ENCODE measurements around the gene MROH9. TPM values are rescaled to one million over a fixed set of nuclear protein-coding genes. Genes with fewer than 3 reads are reported as not detected.

Gene MROH9
- total and polyA plus RNA-seq, 2 of the 8 experiments (the other 6 are each of a cell fraction or from before 2014, with no cell fraction given) = not detected

GRCh38 chr1:170959385-170959784 is 24.1 kb downstream of the MROH9 start (continued):
- TF ChIP-seq, protein P1, sequence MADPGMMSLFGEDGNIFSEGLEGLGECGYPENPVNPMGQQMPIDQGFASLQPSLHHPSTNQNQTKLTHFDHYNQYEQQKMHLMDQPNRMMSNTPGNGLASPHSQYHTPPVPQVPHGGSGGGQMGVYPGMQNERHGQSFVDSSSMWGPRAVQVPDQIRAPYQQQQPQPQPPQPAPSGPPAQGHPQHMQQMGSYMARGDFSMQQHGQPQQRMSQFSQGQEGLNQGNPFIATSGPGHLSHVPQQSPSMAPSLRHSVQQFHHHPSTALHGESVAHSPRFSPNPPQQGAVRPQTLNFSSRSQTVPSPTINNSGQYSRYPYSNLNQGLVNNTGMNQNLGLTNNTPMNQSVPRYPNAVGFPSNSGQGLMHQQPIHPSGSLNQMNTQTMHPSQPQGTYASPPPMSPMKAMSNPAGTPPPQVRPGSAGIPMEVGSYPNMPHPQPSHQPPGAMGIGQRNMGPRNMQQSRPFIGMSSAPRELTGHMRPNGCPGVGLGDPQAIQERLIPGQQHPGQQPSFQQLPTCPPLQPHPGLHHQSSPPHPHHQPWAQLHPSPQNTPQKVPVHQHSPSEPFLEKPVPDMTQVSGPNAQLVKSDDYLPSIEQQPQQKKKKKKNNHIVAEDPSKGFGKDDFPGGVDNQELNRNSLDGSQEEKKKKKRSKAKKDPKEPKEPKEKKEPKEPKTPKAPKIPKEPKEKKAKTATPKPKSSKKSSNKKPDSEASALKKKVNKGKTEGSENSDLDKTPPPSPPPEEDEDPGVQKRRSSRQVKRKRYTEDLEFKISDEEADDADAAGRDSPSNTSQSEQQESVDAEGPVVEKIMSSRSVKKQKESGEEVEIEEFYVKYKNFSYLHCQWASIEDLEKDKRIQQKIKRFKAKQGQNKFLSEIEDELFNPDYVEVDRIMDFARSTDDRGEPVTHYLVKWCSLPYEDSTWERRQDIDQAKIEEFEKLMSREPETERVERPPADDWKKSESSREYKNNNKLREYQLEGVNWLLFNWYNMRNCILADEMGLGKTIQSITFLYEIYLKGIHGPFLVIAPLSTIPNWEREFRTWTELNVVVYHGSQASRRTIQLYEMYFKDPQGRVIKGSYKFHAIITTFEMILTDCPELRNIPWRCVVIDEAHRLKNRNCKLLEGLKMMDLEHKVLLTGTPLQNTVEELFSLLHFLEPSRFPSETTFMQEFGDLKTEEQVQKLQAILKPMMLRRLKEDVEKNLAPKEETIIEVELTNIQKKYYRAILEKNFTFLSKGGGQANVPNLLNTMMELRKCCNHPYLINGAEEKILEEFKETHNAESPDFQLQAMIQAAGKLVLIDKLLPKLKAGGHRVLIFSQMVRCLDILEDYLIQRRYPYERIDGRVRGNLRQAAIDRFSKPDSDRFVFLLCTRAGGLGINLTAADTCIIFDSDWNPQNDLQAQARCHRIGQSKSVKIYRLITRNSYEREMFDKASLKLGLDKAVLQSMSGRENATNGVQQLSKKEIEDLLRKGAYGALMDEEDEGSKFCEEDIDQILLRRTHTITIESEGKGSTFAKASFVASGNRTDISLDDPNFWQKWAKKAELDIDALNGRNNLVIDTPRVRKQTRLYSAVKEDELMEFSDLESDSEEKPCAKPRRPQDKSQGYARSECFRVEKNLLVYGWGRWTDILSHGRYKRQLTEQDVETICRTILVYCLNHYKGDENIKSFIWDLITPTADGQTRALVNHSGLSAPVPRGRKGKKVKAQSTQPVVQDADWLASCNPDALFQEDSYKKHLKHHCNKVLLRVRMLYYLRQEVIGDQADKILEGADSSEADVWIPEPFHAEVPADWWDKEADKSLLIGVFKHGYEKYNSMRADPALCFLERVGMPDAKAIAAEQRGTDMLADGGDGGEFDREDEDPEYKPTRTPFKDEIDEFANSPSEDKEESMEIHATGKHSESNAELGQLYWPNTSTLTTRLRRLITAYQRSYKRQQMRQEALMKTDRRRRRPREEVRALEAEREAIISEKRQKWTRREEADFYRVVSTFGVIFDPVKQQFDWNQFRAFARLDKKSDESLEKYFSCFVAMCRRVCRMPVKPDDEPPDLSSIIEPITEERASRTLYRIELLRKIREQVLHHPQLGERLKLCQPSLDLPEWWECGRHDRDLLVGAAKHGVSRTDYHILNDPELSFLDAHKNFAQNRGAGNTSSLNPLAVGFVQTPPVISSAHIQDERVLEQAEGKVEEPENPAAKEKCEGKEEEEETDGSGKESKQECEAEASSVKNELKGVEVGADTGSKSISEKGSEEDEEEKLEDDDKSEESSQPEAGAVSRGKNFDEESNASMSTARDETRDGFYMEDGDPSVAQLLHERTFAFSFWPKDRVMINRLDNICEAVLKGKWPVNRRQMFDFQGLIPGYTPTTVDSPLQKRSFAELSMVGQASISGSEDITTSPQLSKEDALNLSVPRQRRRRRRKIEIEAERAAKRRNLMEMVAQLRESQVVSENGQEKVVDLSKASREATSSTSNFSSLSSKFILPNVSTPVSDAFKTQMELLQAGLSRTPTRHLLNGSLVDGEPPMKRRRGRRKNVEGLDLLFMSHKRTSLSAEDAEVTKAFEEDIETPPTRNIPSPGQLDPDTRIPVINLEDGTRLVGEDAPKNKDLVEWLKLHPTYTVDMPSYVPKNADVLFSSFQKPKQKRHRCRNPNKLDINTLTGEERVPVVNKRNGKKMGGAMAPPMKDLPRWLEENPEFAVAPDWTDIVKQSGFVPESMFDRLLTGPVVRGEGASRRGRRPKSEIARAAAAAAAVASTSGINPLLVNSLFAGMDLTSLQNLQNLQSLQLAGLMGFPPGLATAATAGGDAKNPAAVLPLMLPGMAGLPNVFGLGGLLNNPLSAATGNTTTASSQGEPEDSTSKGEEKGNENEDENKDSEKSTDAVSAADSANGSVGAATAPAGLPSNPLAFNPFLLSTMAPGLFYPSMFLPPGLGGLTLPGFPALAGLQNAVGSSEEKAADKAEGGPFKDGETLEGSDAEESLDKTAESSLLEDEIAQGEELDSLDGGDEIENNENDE (IDR thresholded peaks at IDR 0.05; ENCODE audit: insufficient replicate concordance, low read length) = no peak
- TF ChIP-seq CBX5 (IDR thresholded peaks at IDR 0.05; ENCODE audit: low read depth, low read length) = no peak
- TF ChIP-seq SIX5 (IDR thresholded peaks at IDR 0.05; ENCODE audit: low read depth, low read length) = no peak
- TF ChIP-seq SUZ12 (IDR thresholded peaks at IDR 0.05; ENCODE audit: low read length) = no peak
- no peak for TF ChIP-seq FOSL1 (IDR thresholded peaks at IDR 0.05; ENCODE audit: insufficient read depth, low read depth, low read length)
